HG03521 (cell line): Measurements from ENCODE around the gene ACAD9.
"Not testable (repeated sequence)": the region's sequence is repeated elsewhere in the genome, so short reads cannot be mapped to it uniquely, and the experiment has no call there.

Source experiments
- ATAC-seq: cut with Tn5 transposase; IDR thresholded peaks from one replicate; pipeline ENCODE4 v1.9.1; 2021; ENCODE audit warnings: mild to moderate bottlenecking, moderate library complexity; ENCODE audit not compliant: unreplicated experiment

ACAD9 gene

GRCh38 chr3:128889139-128889894 is 9.9 kb downstream of the ACAD9 start:
- no peak for ATAC-seq

DNA sequence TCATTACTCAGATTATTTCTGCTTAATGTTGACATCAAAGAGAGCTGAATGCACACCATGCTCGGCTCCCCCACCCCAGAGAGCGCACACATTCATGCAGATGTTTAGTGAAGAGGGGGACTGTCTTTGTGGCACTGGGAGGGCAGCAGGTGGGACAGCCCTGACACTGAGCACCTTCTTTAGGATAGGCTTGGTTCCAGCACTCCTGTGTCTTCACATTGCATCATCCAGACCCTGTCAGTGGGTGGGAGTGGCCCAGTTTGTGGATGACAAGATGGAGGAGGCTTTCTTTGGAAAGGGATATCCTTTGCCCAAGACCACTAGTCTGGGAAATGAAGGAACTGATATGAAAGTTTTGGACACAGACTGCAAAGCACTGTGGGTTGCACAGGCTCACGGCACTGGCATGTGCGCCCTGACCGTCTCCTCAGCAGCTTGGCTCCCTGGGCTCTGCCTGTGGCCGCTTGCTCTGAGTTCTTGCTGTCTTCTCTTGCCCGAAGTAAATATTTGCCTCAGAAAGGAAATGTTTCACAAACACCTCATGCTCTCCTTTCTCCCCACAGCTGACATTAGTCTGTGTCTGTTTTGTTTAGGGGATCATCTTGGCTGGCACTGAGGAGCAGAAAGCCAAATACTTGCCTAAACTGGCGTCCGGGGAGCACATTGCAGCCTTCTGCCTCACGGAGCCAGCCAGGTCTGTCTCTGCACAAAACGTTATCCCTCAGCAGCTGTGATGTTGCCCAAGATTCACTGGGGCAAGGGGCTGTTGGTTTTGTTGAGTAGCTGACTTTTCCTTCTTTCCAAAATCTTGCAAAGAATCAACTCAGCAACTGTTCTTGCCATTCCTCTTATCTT is 16.6 kb downstream of the ACAD9 start:
- ATAC-seq = no peak

DNA sequence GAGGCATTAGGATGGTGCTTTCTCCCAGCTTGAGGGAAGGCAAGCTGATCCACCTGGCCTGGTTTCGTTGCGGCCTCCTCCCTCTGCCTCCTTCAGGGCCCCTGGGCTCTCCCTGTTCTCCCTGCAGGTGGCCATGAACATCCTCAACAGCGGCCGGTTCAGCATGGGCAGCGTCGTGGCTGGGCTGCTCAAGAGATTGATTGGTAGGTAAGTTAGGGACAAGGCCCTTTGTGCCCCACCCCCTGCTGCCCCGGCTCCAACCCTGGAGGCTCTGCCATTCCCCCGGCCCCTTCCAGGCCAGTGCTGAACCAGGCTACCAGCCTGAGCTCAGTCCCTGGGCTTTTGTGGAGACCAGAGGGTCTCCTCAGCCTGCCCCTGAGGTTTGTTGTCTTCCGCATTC is 23.0 kb downstream of the ACAD9 start:
- ATAC-seq = no peak

- no peak for ATAC-seq
These were observed 24.1 kb downstream of the ACAD9 start for GRCh38 chr3:128903501-128903900.

GRCh38 chr3:128906031-128906803 is 26.8 kb downstream of the ACAD9 start:
- ATAC-seq = no peak

- ATAC-seq = no peak
These were observed 27.5 kb downstream of the ACAD9 start for GRCh38 chr3:128906804-128907525.

- ATAC-seq = no peak
These were observed 28.5 kb downstream of the ACAD9 start for GRCh38 chr3:128907706-128908445.

GRCh38 chr3:128908951-128909350 is 29.5 kb downstream of the ACAD9 start:
- ATAC-seq = no peak

- ATAC-seq = no peak
These were observed 30.6 kb downstream of the ACAD9 start for GRCh38 chr3:128910006-128910405.

DNA sequence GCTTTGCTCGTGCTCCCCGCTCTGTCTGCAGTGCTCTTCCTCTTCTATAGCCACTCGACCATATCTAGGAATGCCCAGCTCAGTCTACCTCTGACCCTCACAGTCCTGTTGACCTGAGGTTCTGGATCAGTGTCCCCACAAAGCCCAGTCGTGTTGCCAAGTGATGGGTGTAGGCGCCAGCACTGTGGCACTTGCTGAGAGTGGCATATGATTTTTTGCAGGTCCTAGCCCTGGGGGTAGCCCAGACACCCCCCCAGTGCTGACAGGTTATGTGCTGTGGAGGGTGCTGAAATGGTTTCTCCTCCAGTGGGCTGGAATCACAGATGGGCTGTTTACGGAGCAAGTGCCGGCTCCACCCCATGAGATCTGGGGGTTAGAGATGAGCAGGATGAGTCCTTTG is 32.5 kb downstream of the ACAD9 start:
- ATAC-seq = no peak

- no peak for ATAC-seq
These were observed 35.7 kb downstream of the ACAD9 start for GRCh38 chr3:128914966-128915645.

GRCh38 chr3:128917291-128917690 is 37.9 kb downstream of the ACAD9 start:
- no peak for ATAC-seq

DNA sequence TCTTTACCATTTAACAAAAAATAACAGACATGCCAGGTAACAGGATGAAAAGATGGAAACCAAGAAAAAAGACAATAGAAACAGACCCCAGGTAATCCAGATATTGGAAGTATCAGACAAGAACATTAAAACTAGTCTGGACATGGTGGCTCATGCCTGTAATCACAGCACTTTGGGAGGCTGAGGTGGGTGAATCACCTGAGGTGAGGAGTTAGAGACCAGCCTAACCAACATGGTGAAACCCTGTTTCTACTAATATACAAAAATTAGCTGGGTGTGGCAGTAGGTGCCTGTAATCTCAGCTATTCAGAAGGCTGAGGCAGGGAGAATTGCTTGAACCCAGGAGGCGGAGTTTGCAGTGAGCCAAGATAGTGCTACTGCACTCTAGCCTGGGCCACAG is 40.6 kb downstream of the ACAD9 start:
- ATAC-seq = no peak

DNA sequence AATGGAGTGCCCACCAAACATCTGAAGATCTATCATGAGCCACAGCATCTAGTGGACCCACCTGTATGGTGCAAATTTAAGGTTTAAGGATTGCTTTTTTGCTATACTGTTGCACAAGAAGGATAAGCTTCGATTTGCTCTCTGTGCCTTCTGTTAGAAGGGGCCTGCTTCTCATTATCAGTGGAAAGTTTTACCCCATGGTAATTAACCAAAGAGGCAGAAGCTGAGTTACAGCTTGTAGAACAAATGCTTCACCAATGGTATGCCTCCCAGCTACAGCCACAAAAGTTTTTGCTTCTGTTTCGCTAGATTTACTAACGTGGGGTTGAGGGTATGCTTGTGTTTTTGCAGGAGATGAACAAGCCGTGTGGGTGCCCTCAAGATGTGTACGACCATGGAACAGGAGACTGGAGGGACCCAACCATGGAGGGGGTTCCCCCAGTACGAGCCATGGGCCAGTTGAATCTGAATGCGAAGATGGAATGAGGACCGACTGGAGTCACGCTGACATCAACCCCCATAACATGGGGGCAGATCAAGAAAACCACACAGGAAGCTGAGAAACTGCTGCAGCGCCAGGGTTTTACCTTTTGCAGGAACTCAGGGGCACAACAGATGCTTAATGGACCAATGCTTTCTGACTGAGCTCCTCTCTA is 43.5 kb downstream of the ACAD9 start:
- no peak for ATAC-seq

DNA sequence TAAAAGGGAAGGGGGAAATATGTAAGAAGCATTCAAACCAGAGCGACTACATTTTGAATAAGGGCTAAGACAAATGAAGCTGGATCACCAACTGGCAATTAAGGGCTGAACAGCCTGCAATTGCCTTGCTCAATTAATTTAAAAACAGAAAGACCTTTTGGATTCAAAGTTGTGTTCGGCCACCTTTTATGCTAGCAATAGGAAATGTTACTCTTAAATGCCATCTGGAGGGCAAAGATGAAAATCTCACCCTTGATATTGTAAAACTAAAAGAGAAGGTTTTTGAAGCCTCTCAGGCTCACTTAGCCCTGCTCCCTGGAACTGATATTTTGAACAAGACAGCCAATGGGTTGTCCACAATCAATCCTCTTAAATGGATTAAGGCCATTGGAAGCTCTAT is 44.2 kb downstream of the ACAD9 start:
- no peak for ATAC-seq

GRCh38 chr3:128923986-128924385 is 44.6 kb downstream of the ACAD9 start:
- not testable (repeated sequence) for ATAC-seq

DNA sequence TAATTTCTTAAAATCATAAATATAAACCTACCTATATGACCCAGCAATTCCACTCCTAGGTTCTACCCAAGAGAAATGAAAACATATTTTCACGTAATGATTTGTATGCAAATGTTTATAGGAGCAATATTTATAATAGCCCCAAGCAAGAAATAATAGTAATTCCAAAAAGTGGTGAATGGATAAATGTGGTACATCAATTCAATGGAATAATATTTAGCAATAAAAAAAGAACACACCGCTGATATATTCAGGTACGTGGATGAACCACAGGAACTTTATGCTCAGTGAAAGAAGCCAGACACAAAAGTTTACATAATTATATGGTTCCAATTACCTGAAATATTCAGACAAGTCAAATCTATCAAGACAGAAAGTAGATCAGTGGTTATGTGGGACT is 49.9 kb downstream of the ACAD9 start:
- no peak for ATAC-seq

DNA sequence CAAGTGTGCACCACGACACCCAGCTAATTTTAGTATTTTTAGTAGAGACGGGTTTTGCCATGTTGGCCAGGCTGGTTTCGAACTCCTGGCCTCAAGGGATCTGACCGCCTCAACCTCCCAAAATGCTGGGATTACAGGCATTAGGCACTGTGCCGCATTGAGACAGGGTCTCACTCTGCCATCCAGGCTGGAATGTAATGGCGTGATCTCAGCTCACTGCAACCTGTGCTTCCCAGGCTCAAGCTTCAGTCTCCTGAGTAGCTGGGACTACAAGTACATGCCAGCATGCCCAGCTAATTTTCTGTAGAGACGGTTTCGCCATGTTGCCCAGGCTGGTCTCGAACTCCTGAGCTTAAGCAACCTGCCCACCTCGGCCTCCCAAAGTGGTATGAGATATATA is 51.6 kb downstream of the ACAD9 start:
- ATAC-seq = no peak
